Breast epithelium (tissue), 3 donors: Measurements from ENCODE around the gene APMAP.

Experiments used
- CTCF ChIP-seq, 3 donors: fragments of 450-650 bp; IDR thresholded peaks; one replicate each; pipeline ENCODE4 v1.5.1; 2016 to 2017; ENCODE audit warnings: antibody characterized with exemption in 3 of 3, mild to moderate bottlenecking in 3 of 3, moderate library complexity in 3 of 3
- POLR2A ChIP-seq: fragments of 450-650 bp; IDR thresholded peaks from one replicate; pipeline ENCODE4 v1.6.1; 2016; ENCODE audit warnings: antibody characterized with exemption, mild to moderate bottlenecking, moderate library complexity

- TF ChIP-seq CTCF (IDR thresholded peaks at IDR 0.05) (no peak), POLR2A (no peak)
Measured at GRCh38 chr20:24981790-24982189, 10.8 kb downstream of the APMAP start.
